Spleen (tissue), 7 donors: ENCODE data around the gene SPATS2L.

Experiments
- POLR2A ChIP-seq, 3 donors: fragments of 450-650 bp; IDR thresholded peaks; one replicate each; pipeline ENCODE4 v1.5.1; 2017; ENCODE audit warnings: antibody characterized with exemption in 3 of 3, mild to moderate bottlenecking in 1 of 3
- TF ChIP-seq, protein P1 (sequence below), 11 experiments: fragments of 200-600 bp in 7 of 11; fragments of 450-650 bp in 4 of 11; sonication (generic) in 4 of 11; IDR thresholded peaks in 8 of 11; conservative IDR thresholded peaks in 3 of 11; 1 replicate in 7 of 11; 2 replicates in 4 of 11; pipeline versions ENCODE4 v1.4.0 to v1.8.0; 2016 to 2021; ENCODE audit warnings: antibody characterized with exemption in 11 of 11, inconsistent platforms in 4 of 11, mild to moderate bottlenecking in 1 of 11
- donor health status: DM: no; HTN: no; CAD: no; lungs with moderate emphysema.
- donor health status: DM: no; HTN: no; CAD: no.
- donor health status: DM: no; HTN: no; CAD: no.

DNA sequence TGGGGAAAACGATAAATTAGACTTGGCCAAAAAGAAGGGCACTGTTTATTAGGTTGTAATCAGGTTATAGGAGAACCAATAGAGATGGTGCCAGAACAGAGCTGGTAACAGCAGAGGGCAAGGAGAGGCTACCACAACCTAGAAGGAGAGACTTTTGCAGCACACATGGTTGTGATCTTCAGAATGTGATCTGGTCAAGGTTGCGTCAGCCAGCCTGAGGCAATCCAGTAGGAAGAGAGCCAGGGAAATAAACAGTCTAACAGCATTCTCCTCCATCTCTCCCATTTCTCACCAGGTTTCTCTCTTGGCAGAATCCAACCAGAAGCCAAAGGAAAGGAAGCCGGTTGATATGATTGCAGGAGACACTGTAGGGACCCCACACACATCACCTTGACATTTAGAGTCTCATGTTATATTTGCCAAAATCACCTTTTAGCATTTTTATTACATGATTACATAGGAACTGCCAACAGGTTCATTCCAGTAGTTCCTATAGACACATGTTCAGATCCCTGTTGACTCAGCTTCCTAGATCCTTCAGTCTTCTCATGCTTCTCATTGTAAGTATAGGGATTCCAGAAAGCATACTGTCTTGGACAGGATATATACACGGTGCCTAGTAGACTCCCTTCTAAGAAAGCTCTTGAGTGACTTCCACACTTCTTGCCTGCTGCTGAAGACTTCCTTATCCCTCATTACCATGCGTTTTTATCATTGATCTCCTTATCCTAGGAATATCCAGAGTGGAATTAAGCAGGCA lies 17.6 kb upstream of the SPATS2L start:
- no peak for TF ChIP-seq POLR2A (IDR thresholded peaks at IDR 0.05)
- TF ChIP-seq, protein P1, sequence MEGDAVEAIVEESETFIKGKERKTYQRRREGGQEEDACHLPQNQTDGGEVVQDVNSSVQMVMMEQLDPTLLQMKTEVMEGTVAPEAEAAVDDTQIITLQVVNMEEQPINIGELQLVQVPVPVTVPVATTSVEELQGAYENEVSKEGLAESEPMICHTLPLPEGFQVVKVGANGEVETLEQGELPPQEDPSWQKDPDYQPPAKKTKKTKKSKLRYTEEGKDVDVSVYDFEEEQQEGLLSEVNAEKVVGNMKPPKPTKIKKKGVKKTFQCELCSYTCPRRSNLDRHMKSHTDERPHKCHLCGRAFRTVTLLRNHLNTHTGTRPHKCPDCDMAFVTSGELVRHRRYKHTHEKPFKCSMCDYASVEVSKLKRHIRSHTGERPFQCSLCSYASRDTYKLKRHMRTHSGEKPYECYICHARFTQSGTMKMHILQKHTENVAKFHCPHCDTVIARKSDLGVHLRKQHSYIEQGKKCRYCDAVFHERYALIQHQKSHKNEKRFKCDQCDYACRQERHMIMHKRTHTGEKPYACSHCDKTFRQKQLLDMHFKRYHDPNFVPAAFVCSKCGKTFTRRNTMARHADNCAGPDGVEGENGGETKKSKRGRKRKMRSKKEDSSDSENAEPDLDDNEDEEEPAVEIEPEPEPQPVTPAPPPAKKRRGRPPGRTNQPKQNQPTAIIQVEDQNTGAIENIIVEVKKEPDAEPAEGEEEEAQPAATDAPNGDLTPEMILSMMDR (IDR thresholded peaks at IDR 0.05 in 8 of 11, conservative IDR thresholded peaks at IDR 0.05 in 3 of 11) = no peak
